22Rv1 (cell line): ENCODE measurements around the gene TNS3.

ENCODE experiments used
- CTCF ChIP-seq: fragments of 450-650 bp; IDR thresholded peaks from 2 replicates; pipeline ENCODE4 v1.5.1; 2017; ENCODE audit warnings: mild to moderate bottlenecking
- ZFX ChIP-seq: fragments of 450-650 bp; IDR thresholded peaks from 2 replicates; pipeline ENCODE4 v1.6.1; 2017; ENCODE audit warnings: antibody characterized with exemption, borderline replicate concordance

GRCh38 chr7:47442605-47442865 lies 139.4 kb downstream of the TNS3 start:
- no peak for TF ChIP-seq CTCF
- TF ChIP-seq ZFX: no peak
